ENCODE measurements around the gene PSD4. TPM values are rescaled to one million over a fixed set of nuclear protein-coding genes. Genes with fewer than 3 reads are reported as not detected.

Gene PSD4
- total RNA-seq, 2 donors from 2014 or later, result 13.1 to 16.9 TPM

DNA sequence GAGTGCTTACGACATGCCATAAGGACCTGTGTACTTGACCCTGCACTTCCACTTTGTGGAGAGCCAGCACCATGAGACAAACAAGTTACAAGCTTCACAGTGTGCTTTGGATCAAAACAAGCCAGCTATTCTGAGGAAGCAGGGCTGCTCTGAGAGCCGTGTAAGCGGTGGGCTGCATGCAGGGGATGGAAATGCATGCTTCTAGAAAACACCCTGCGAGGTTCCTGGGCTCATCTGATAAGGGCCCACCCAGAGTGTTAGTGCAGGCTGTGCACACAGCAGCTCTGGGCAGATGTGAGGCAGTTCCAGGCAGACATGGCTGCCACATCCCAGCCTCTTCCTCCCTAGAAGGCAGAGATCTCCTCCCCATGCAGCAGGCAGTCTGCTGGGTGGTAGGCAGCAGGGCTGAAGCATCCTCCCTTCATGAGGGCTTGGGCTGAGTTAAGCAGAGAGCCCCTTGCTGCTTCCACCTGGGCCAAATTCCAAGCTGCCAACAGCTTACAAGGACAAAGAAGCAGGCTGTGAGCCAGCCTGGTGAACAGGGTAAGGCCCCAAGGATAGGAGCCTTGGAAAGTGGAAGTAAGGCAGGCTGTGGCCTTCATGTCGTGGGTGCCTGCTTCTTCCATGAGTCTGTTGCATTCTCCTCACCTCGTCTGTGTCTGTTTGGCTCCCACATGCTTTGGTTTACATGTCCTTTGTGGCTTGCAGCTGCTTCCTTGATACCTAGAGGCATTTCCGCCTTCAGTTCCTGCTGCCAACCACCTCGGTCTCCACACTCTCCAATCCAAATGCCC lies 7.7 kb downstream of the PSD4 start:
- ATAC-seq (ENCODE audit: insufficient number of reproducible peaks, low FRiP score, low read depth) (no peak), DNase-seq (ENCODE audit: low spot score) (no peak)
- TF ChIP-seq, protein P1, sequence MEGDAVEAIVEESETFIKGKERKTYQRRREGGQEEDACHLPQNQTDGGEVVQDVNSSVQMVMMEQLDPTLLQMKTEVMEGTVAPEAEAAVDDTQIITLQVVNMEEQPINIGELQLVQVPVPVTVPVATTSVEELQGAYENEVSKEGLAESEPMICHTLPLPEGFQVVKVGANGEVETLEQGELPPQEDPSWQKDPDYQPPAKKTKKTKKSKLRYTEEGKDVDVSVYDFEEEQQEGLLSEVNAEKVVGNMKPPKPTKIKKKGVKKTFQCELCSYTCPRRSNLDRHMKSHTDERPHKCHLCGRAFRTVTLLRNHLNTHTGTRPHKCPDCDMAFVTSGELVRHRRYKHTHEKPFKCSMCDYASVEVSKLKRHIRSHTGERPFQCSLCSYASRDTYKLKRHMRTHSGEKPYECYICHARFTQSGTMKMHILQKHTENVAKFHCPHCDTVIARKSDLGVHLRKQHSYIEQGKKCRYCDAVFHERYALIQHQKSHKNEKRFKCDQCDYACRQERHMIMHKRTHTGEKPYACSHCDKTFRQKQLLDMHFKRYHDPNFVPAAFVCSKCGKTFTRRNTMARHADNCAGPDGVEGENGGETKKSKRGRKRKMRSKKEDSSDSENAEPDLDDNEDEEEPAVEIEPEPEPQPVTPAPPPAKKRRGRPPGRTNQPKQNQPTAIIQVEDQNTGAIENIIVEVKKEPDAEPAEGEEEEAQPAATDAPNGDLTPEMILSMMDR (IDR thresholded peaks at IDR 0.05), result no peak
- Histone ChIP-seq H3K9me3 (no peaks in the 10 kb centered on the region), H3K27me3 (replicated peaks; ENCODE audit: insufficient read depth) (no peaks in the 10 kb centered on the region), H3K4me3 (no peak overlapping the region), H3K4me1 (ENCODE audit: control insufficient read depth in 1 of 2, low read depth in 2 of 2) (no peaks in the 10 kb centered on the region), H3K27ac (no peak overlapping the region), H3K36me3 (no peaks in the 10 kb centered on the region)

- TF ChIP-seq, protein P1 (IDR thresholded peaks at IDR 0.05), result no peak
- Histone ChIP-seq H3K4me1 (ENCODE audit: control insufficient read depth in 1 of 2, low read depth in 2 of 2) (no peaks in the 10 kb centered on the region), H3K27me3 (replicated peaks; ENCODE audit: insufficient read depth) (no peaks in the 10 kb centered on the region), H3K27ac (no peak overlapping the region), H3K4me3 (no peak overlapping the region), H3K36me3 (no peaks in the 10 kb centered on the region), H3K9me3 (no peaks in the 10 kb centered on the region)
- ATAC-seq (ENCODE audit: insufficient number of reproducible peaks, low FRiP score, low read depth) (no peak), DNase-seq (ENCODE audit: low spot score) (no peak)
Measured at GRCh38 chr2:113182471-113183260, 8.9 kb downstream of the PSD4 start.

DNA sequence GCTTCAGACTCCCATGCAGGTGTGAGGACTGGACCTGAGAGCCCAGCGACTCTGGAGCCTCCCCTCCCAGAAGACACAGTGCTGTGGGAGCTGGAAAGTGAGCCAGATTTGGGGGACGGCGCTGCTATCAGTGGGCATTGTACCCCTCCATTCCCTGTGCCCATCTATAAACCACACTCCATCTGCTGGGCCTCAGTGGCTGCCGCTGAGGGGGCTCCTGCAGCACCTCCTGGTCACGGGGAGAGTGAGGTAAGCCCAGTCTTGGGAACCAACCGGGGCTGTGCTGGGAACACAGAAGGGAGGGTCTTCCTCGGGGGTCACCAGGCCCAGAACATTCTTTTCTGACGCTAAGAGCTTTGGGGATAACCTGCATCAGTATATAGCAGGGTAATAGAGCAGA lies 9.5 kb downstream of the PSD4 start:
- Histone ChIP-seq H3K4me3 (no peak overlapping the region), H3K4me1 (ENCODE audit: control insufficient read depth in 1 of 2, low read depth in 2 of 2) (no peaks in the 10 kb centered on the region), H3K36me3 (no peaks in the 10 kb centered on the region), H3K27me3 (replicated peaks; ENCODE audit: insufficient read depth) (no peaks in the 10 kb centered on the region), H3K27ac (no peak overlapping the region), H3K9me3 (no peaks in the 10 kb centered on the region)
- ATAC-seq (ENCODE audit: insufficient number of reproducible peaks, low FRiP score, low read depth) (no peak), DNase-seq (ENCODE audit: low spot score) (no peak)
- TF ChIP-seq, protein P1 (IDR thresholded peaks at IDR 0.05), result no peak

- DNase-seq (ENCODE audit: low spot score) (no peak), ATAC-seq (ENCODE audit: insufficient number of reproducible peaks, low FRiP score, low read depth) (no peak)
- H3K4me3 ChIP-seq, result no peak overlapping the region
Measured at GRCh38 chr2:113183703-113184102, 9.9 kb downstream of the PSD4 start.

More at GRCh38 chr2:113183703-113184102, 9.9 kb downstream of the PSD4 start:
- TF ChIP-seq, protein P1 (IDR thresholded peaks at IDR 0.05), result no peak
- no peaks in the 10 kb centered on the region for H3K36me3 ChIP-seq
- no peaks in the 10 kb centered on the region for H3K27me3 ChIP-seq (replicated peaks; ENCODE audit: insufficient read depth)
- no peaks in the 10 kb centered on the region for H3K4me1 ChIP-seq (ENCODE audit: control insufficient read depth in 1 of 2, low read depth in 2 of 2)
- no peak overlapping the region for H3K27ac ChIP-seq
- no peaks in the 10 kb centered on the region for H3K9me3 ChIP-seq
